Pons (tissue), 1 donor: ENCODE results near the gene SLC25A11.

ENCODE experiments used
- DNase-seq: peaks from one replicate; pipeline ENCODE4 v3.0.0-alpha.2; 2016; ENCODE audit warnings: low spot score

Gene SLC25A11

GRCh38 chr17:4895657-4896331 is 44.1 kb downstream of the SLC25A11 start:
- no peak for DNase-seq

GRCh38 chr17:4895121-4895520 is 44.7 kb downstream of the SLC25A11 start:
- no peak for DNase-seq

GRCh38 chr17:4893721-4894560 is 45.9 kb downstream of the SLC25A11 start:
- no peak for DNase-seq

DNA sequence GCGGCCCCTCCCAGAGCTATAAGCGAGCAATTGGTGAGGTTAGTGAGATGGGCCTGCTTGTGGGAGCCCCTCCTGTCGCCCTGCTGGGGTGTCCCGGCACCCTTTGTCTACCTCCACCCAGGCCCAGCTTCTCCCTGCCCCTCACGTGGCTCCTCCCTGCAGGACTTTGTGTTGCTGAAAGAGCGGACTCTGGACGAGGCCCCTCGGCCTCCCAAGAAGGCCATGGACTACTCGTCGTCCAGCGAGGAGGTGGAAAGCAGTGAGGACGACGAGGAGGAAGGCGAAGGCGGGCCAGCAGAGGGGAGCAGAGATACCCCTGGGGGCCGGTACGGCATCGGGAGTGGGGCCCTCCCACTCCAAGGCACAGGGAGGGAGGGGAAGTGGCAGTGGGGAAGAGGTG is 46.6 kb downstream of the SLC25A11 start:
- DNase-seq = no peak

DNA sequence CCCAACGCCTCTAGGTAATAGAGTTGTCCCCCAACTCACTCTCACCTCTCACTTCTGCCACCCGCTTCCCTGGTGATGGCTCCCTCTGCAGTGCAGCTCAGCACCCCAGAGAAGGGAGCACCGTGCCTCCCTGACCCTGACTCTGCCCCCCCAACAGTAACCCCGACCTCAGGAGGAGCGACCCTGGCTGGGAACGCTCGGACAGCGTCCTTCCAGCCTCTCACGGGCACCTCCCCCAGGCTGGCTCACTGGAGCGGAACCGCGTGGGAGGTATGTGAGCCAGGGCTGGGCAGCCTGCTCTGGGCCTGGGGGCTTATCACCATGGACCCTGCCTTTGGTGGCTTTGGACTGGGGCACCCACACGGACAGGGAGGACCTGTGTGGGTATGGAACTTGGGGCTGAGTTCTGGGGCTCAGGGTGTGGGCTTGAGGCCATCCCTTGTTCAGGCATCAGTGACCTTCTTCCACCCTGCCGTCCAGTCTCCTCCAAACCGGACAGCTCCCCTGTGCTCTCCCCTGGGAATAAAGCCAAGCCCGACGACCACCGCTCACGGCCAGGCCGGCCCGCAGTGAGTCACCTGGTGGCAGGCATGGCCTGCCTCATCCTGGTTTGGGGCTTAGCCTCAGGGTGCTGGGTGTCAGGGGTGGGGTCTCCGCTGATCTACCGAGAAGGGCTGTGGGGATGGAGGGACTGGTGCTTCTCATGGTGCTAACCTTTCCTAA is 47.2 kb downstream of the SLC25A11 start:
- DNase-seq = no peak

GRCh38 chr17:4891411-4892410 is 48.1 kb downstream of the SLC25A11 start:
- DNase-seq = no peak

GRCh38 chr17:4887581-4887980 is 52.3 kb downstream of the SLC25A11 start:
- DNase-seq = no peak
